Esophagus squamous epithelium (tissue), 5 donors: ENCODE data around the gene ITPA. TPM values are rescaled to one million over a fixed set of nuclear protein-coding genes. Genes with fewer than 3 reads are reported as not detected.

ENCODE experiments used
- DNase-seq: peaks from one replicate; lab custom pipeline; 2025; lab: John Stamatoyannopoulos, UW
- H3K27ac ChIP-seq, 4 donors: fragments of 200-600 bp; sonication (generic); one replicate each; pipeline ENCODE4 v1.5.1; 2016 to 2019; ENCODE audit warnings: mild to moderate bottlenecking in 1 of 4
- H3K27me3 ChIP-seq, 4 donors: fragments of 200-600 bp; sonication (generic); 1 replicate in 3 of 4; 2 replicates in 1 of 4; pipeline versions ENCODE4 v1.5.1 to v1.6.0; 2017 to 2021; ENCODE audit warnings: antibody characterized with exemption in 1 of 4
- H3K36me3 ChIP-seq, 3 donors: fragments of 200-600 bp; sonication (generic); one replicate each; pipeline ENCODE4 v1.5.1; 2016 to 2019
- H3K4me1 ChIP-seq, 3 donors: fragments of 200-600 bp; sonication (generic); one replicate each; pipeline ENCODE4 v1.5.1; 2017 to 2019
- H3K4me3 ChIP-seq, 4 donors: fragments of 200-600 bp; sonication (generic); 1 replicate in 3 of 4; 2 replicates in 1 of 4; pipeline ENCODE4 v1.5.1; 2016 to 2019; ENCODE audit warnings: mild to moderate bottlenecking in 2 of 4, moderate library complexity in 1 of 4
- H3K9me3 ChIP-seq, 3 donors: fragments of 200-600 bp; sonication (generic); one replicate each; pipeline ENCODE4 v1.5.1; 2016 to 2019
- CTCF ChIP-seq, 6 experiments: fragments of 450-650 bp in 4 of 6; fragments of 200-600 bp in 2 of 6; sonication (generic) in 2 of 6; IDR thresholded peaks; one replicate each; pipeline ENCODE4 v1.5.1; 2016 to 2019; ENCODE audit warnings: antibody characterized with exemption in 6 of 6, mild to moderate bottlenecking in 4 of 6, moderate library complexity in 4 of 6
- POLR2A ChIP-seq, 4 donors: fragments of 450-650 bp; IDR thresholded peaks; one replicate each; pipeline ENCODE4 v1.6.1; 2017; ENCODE audit warnings: antibody characterized with exemption in 4 of 4, mild to moderate bottlenecking in 4 of 4, moderate library complexity in 3 of 4
- WGBS, 2 donors: methylation state at CpG; one replicate each; pipeline ENCODE4 v1.1.5; 2018; 5-methylcytosine and 5-hydroxymethylcytosine counted together
- intact Hi-C: fragments of 100-400 bp; cut with DNase I; formaldehyde crosslinking; loops from one replicate; pipeline ENCODE4 v1.15.0; 2022
- total RNA-seq, 4 donors: library from RNA; depleted of rRNA; stranded (reverse); fragments of >200 nt; gene quantifications; one replicate each; pipeline ENCODE4 v1.1.0, GENCODE V29; 2016
- donor health status: DM: yes; HTN: yes; CAD: no.

ITPA gene
- total RNA-seq, 4 donors from 2014 or later = 47.1 to 54.5 (median 48.7) TPM

- no peak overlapping the region for H3K4me3 ChIP-seq
- no peak for DNase-seq
- WGBS, 2 donors = 56 to 73% methylated on average over 8 of the region's 8 CpGs
- H3K27ac ChIP-seq = peak overlapping the region in 3 of 4 donors; percentile 17 to 55 (median 49)
- TF ChIP-seq CTCF (IDR thresholded peaks at IDR 0.05) (no peak), POLR2A (IDR thresholded peaks at IDR 0.05) (no peak)
- intact Hi-C loops = no loop called here
- no peaks in the 10 kb centered on the region for H3K27me3 ChIP-seq
- peaks cover 0 to 82% (median 0%) of the 10 kb centered on the region in 3 donors for H3K36me3 ChIP-seq
- H3K9me3 ChIP-seq = no peaks in the 10 kb centered on the region
- peaks cover 0 to 62% (median 10%) of the 10 kb centered on the region in 3 donors for H3K4me1 ChIP-seq
Measured at GRCh38 chr20:3224681-3225421, 15.6 kb downstream of the ITPA start.

GRCh38 chr20:3226093-3226492 lies 16.8 kb downstream of the ITPA start:
- peaks cover 0 to 82% (median 0%) of the 10 kb centered on the region in 3 donors for H3K36me3 ChIP-seq
- no peak for TF ChIP-seq POLR2A (IDR thresholded peaks at IDR 0.05)
- TF ChIP-seq CTCF (IDR thresholded peaks at IDR 0.05) = no peak
- intact Hi-C loops = no loop called here
- 86% methylated on average over 4 to 8 of the region's 10 CpGs for WGBS, 2 donors
- no peaks in the 10 kb centered on the region for H3K27me3 ChIP-seq
- no peak for DNase-seq
- H3K4me3 ChIP-seq = no peak overlapping the region
- peak overlapping the region in 1 of 4 donors; percentile 55 for H3K27ac ChIP-seq
- no peaks in the 10 kb centered on the region for H3K9me3 ChIP-seq
- peaks cover 0 to 61% (median 10%) of the 10 kb centered on the region in 3 donors for H3K4me1 ChIP-seq

- TF ChIP-seq CTCF (IDR thresholded peaks at IDR 0.05) (no peak), POLR2A (IDR thresholded peaks at IDR 0.05) (no peak)
- H3K27ac ChIP-seq = no peak overlapping the region
- intact Hi-C loops = no loop called here
- no peaks in the 10 kb centered on the region for H3K27me3 ChIP-seq
- no peaks in the 10 kb centered on the region for H3K9me3 ChIP-seq
- H3K4me1 ChIP-seq = peaks cover 0 to 53% (median 10%) of the 10 kb centered on the region in 3 donors
- WGBS, 2 donors = 87 to 88% methylated on average over 5 to 8 of the region's 14 CpGs
- H3K36me3 ChIP-seq = peaks cover 0 to 81% (median 0%) of the 10 kb centered on the region in 3 donors
- no peak overlapping the region for H3K4me3 ChIP-seq
- DNase-seq = no peak
Measured at GRCh38 chr20:3226864-3227263, 17.6 kb downstream of the ITPA start.

- TF ChIP-seq CTCF (IDR thresholded peaks at IDR 0.05) (no peak), POLR2A (IDR thresholded peaks at IDR 0.05) (no peak)
- 45 to 54% methylated on average over 4 to 6 of the region's 7 CpGs for WGBS, 2 donors
- Histone ChIP-seq H3K36me3 (peaks cover 0 to 74% (median 0%) of the 10 kb centered on the region in 3 donors), H3K27me3 (no peaks in the 10 kb centered on the region), H3K4me3 (no peak overlapping the region), H3K27ac (no peak overlapping the region), H3K4me1 (peaks cover 0 to 47% (median 10%) of the 10 kb centered on the region in 3 donors), H3K9me3 (no peaks in the 10 kb centered on the region)
- DNase-seq = no peak
- intact Hi-C loops = no loop called here
Measured at GRCh38 chr20:3227506-3227905, 18.2 kb downstream of the ITPA start.
